ENCODE results near the gene NUMB.
"Not testable (repeated sequence)": the region's sequence is repeated elsewhere in the genome, so short reads cannot be mapped to it uniquely, and the experiment has no call there.

The NUMB gene

DNA sequence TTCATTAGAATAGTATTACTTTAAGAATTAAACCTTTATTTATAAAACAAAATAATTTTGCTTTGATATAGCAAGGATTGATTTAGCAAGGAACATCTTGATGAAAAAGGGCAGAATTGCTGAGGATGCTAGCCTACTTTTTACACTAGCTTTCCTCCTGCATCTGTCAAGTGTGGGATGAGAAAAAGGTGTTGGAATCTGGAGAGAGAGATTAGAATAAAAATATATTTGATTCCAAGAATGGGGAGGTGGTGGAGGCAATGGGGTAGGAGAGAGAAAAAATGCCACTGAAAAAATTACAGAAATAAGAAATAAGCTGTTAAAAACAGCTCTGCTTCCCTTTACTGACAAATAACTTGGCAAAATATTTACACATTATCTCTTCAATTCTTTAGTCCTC lies 98.9 kb downstream of the NUMB start:
- no peak for DNase-seq (ENCODE audit: low spot score)

DNA sequence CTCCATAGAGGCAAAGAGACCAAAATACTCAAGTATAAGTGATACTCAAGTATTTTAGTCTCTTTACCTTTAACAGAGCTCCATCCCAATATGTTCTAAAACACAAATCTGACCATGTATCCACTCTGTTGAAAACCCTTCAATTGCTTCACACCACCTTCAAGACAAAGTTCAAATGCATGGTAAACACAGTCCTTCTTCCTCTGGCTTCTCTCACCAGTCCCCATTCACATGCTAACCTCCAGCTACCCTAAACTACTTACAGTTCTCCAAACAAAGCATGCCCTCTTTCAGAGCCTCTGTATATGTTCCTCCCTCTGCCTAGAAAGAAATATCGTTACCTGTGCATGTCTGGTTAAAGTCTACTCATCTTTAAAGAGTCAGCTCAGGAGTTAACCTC lies 100.2 kb downstream of the NUMB start:
- no peak for DNase-seq (ENCODE audit: low spot score)

DNA sequence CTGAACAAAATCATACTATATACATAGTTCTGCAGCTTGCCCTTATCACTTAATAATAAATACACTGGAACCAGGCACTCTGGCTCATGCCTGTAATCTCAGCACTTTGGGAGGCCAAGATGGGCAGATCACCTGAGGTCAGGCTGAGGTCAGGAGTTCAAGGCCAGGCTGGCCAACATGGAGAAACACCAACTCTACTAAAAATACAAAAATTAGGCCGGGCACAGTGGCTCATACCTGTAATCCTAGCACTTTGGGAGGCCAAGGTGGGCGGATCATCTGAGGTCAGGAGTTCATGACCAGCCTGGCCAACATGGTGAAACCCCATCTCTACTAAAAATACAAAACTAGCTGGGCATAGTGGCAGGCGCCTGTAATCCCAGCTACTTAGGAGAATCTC lies 109.3 kb downstream of the NUMB start:
- not testable (repeated sequence) for DNase-seq (ENCODE audit: low spot score)

- DNase-seq (ENCODE audit: low spot score) = no peak
Measured at GRCh38 chr14:73344319-73344718, 114.0 kb downstream of the NUMB start.

DNA sequence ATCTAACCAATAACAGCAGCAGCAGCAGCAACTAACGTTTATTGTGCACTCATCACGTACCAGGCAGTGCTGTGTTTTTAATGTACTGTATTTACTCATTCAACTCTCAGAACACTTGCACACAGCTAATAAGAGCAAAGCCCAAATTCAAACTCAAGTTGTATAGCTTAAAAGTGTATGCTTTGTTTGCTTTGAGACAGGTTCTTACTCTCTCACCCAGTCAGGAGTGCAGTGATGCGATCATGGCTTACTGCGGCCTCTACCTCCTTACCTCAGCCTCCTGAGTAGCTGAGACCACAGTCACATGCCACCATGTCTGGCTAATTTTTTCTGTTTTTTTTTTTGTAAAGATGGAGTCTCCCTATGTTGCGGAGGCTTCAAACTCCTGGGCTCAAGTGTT lies 115.7 kb downstream of the NUMB start:
- DNase-seq (ENCODE audit: low spot score) = no peak

- DNase-seq (ENCODE audit: low spot score) = no peak
Measured at GRCh38 chr14:73339846-73340595, 118.3 kb downstream of the NUMB start.

DNA sequence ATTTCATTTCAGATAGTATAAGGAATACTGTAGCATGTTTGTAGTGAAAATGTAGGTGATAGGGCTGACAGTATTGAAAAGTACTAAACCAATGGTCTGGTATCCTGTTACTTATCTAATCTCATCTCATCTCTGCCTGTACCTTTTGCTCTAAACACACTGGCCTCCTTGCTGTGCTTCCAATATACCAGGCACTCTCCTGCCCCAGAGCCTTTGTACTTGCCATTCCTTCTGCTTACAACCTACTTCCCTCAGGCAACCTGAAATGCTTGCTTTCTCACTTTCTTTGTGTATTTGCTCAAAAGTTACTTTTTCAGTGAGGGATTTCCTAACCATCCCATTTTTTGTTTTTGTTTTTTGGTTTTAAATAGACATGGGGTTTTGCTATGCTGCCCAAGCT lies 119.1 kb downstream of the NUMB start:
- DNase-seq (ENCODE audit: low spot score) = no peak

- DNase-seq (ENCODE audit: low spot score) = no peak
Measured at GRCh38 chr14:73338551-73338950, 119.8 kb downstream of the NUMB start.

DNA sequence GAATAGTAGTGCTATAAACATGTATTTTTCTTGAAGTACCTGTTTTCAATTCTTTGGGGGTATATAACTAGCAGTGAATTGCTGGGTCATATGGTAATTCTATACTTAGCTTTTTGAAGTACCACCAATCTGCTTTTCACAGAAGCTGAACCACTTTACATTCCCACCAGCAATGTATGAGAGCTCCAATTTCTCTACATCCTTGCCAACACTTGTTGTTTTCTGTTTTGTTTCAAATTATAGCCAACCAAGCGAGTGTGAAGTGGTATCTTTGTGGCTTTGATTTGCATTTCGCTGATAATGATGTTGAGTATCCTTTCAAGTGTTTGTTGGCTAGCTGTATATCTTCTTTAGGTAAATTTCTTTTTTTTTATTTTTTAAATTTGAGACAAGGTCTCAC lies 125.3 kb downstream of the NUMB start:
- no peak for DNase-seq (ENCODE audit: low spot score)

DNA sequence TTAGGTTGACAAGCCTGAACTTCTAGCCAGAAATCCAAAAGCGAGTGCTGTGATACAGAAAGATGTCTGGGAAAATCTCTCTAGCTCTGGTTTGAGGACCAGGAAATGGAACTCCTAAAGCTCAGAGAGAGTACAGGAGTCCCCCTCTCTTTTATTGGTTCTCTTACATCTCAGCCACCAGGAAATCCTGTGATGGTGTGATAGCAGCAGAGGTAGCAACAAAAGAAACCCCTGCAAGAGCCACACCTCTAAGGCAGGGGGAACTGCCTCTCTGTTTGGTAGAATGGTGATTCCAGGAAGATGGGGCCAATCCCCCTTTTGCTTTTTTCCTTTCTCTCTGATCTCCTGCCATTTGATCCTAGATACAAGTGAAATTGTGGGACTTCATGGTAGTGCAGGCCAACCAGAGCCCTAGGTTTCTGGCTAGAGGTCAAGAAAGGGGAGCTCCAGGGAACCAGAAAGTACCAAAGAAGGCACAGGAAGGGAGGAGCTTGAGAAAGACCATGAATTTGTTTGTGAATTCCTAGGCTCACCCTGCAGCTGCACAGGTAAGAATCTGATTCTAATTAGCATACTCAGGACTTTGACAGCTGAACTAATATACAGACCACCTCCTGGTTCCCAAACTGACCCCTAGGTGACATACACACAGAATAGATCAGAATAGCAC lies 132.6 kb downstream of the NUMB start:
- DNase-seq (ENCODE audit: low spot score) = no peak

DNA sequence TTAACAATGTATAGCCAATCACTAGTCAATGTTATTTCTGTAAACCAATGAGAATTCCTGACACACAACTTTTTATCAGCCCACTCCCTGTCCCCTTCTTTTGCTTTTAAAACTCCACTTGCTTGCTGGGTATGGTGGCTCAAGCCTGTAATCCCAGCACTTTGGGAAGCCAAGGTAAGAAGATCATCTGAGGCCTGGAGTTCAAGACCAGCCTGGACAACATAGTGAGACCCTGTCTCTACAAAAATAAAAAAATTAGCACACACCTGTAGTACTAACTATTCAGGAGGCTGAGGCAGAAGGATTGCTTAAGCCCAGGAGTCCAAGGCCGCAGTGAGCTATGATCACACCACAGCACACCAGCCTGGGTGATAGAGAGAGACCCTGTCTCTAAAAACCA lies 133.3 kb downstream of the NUMB start:
- no peak for DNase-seq (ENCODE audit: low spot score)

- no peak for DNase-seq (ENCODE audit: low spot score)
Measured at GRCh38 chr14:73324533-73324932, 133.8 kb downstream of the NUMB start.

GRCh38 chr14:73323896-73324399 lies 134.4 kb downstream of the NUMB start:
- DNase-seq (ENCODE audit: low spot score) = no peak

- DNase-seq (ENCODE audit: low spot score) = no peak
Measured at GRCh38 chr14:73313151-73313550, 145.2 kb downstream of the NUMB start.

DNA sequence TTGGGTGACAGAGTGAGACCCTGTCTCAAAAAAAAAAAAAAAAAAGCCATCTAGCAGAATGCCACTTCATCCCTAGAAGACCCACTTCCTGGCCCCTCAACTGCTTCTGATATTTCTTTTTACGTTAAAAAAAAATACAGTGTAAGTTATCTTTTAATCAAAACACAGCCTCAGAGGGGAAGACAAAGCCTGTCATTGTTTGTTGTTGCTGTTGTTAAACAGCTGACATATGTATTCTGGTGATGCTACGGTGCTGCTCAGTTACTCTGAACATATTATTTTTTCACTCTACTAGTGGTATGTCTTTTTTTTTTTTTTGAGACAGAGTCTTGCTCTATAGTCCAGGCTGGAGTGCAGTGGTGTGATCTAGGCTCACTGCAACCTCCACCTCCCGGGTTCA lies 145.7 kb downstream of the NUMB start:
- no peak for DNase-seq (ENCODE audit: low spot score)

GRCh38 chr14:73311708-73312030 lies 146.7 kb downstream of the NUMB start:
- no peak for DNase-seq (ENCODE audit: low spot score)

GRCh38 chr14:73309207-73309606 lies 149.1 kb downstream of the NUMB start:
- DNase-seq (ENCODE audit: low spot score) = not testable (repeated sequence)

- no peak for DNase-seq (ENCODE audit: low spot score)
Measured at GRCh38 chr14:73307261-73307660, 151.1 kb downstream of the NUMB start.

DNA sequence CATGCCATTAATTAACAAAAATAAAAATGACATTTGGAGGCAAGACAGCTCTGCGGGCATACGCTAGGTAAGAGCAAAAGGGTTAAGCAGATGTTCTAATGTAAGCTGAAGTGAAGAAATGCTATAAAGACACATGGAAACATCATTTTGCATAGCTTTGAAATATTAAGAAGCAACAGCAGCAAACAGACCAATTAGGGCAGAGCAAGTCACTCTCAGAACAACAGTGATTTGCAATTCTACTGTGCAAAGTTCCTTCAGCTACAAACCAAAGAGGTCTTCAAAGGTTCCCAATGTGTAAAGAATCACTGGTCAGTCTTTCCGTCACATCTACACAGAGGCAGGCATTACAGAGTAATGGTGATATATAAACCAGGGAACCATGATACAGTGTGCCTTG lies 152.8 kb downstream of the NUMB start:
- no peak for DNase-seq (ENCODE audit: low spot score)

DNA sequence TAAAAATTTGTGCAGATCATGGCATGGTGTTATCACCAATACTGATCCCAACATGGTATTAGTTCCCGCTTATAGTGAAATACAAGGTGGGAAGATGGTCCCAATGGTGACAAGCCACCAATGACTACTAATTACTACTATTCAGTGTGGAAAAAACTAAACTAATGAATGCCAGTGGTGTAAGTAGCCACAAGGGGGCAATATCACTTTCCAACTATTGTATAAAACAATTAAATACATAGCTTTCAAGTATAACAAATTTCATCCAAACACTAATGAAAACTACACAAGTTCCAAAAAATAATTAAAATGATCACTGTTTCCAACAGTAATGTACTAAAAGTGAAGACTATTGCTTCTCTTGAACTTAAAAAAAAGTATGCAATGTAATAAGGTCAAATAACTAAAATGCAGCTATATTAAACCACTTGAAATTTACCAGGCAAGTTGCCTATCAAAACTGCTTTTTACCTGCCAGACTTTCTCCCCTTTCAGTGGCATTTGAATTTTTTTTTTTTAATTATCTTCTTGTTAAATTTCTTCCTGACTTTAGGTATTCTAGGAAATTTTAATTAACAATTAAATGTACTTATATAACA lies 163.0 kb downstream of the NUMB start:
- no peak for DNase-seq (ENCODE audit: low spot score)

DNA sequence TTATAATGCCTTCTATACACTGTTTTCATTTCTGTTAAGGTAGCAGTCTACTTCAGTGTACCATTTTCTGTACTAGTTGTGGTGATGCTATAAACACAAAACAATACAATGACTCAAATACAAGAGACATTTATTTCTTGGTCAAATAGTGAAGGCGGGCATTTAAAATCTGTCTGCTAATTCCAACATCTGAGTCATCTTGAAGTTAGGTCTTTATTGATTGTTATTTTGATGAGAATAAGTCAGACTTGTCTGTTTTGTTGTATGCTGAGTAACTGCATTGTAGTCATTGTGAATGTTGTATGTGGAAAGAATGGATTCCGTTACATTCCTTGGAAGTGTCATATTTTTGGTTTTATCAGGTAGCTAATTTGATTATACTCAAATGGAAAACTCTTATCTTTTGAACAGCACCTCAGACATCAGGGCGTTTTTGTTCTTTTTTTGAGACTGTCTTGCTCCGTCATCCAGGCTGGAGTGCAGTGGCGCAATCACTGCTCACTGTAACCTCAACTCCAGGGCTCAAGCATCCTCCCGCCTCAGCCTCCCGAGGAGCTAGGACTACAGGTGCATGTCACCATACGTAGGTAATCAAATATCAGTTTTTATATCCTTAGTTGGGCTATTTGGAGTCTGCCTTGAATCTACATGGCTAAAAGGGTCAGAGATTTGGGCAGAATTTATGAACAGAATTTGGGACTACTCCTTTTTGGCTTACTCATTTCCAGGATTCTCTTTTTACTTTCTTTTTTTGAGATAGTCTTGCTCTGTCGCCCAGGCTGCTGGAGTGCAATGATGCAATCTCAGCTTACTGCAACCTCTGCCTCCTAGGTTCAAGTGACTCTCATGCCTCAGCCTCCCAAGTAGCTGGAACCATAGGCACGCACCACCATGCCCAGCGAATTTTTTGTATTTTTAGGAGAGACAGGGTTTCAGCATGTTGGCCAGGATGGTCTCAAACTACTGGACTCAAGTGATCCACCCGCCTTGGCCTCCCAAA lies 164.3 kb downstream of the NUMB start:
- DNase-seq (ENCODE audit: low spot score) = no peak

- DNase-seq (ENCODE audit: low spot score) = no peak
Measured at GRCh38 chr14:73290279-73290678, 168.1 kb downstream of the NUMB start.

Measured in ecto neural progenitor cell (in vitro differentiated cells).